Glomerular visceral epithelial cell (primary cell): ENCODE data around the gene ARG1.
"Not testable (repeated sequence)": the region's sequence is repeated elsewhere in the genome, so short reads cannot be mapped to it uniquely, and the experiment has no call there.

Experiments used
- DNase-seq: peaks from one replicate; pipeline ENCODE4 v3.0.0-alpha.2; 2016; ENCODE audit errors: extremely low spot score

Gene ARG1

GRCh38 chr6:131572686-131573415, at the start of gene ARG1:
TSS of gene ARG1 (plus strand) at chr6:131573226. CDS start at chr6:131573283, 57 bp downstream.
- DNase-seq, result no peak

GRCh38 chr6:131523988-131524673, 48.9 kb upstream of the ARG1 start:
- no peak for DNase-seq

GRCh38 chr6:131524695-131525336, 48.2 kb upstream of the ARG1 start:
- DNase-seq, result no peak

GRCh38 chr6:131530936-131531335, 42.1 kb upstream of the ARG1 start:
- not testable (repeated sequence) for DNase-seq

GRCh38 chr6:131531681-131532080, 41.3 kb upstream of the ARG1 start:
- not testable (repeated sequence) for DNase-seq

GRCh38 chr6:131532580-131533039, 40.4 kb upstream of the ARG1 start:
- DNase-seq, result no peak

GRCh38 chr6:131538615-131539014, 34.4 kb upstream of the ARG1 start:
- not testable (repeated sequence) for DNase-seq

- DNase-seq, result no peak
Measured at GRCh38 chr6:131545317-131545716, 27.7 kb upstream of the ARG1 start.

- no peak for DNase-seq
Measured at GRCh38 chr6:131547488-131547887, 25.5 kb upstream of the ARG1 start.

GRCh38 chr6:131548441-131548840, 24.6 kb upstream of the ARG1 start:
- DNase-seq, result no peak

- no peak for DNase-seq
Measured at GRCh38 chr6:131549811-131550210, 23.2 kb upstream of the ARG1 start.

GRCh38 chr6:131551902-131552301, 21.1 kb upstream of the ARG1 start:
- no peak for DNase-seq

- DNase-seq, result no peak
Measured at GRCh38 chr6:131552572-131552971, 20.5 kb upstream of the ARG1 start.

GRCh38 chr6:131555992-131556391, 17.0 kb upstream of the ARG1 start:
- no peak for DNase-seq

- DNase-seq, result no peak
Measured at GRCh38 chr6:131558922-131559321, 14.1 kb upstream of the ARG1 start.

- no peak for DNase-seq
Measured at GRCh38 chr6:131561925-131562707, 10.9 kb upstream of the ARG1 start.

GRCh38 chr6:131565056-131565455, 8.0 kb upstream of the ARG1 start:
- no peak for DNase-seq

GRCh38 chr6:131568726-131569125, 4.3 kb upstream of the ARG1 start:
- DNase-seq, result no peak

- DNase-seq, result no peak
Measured at GRCh38 chr6:131574133-131574532, 1.1 kb downstream of the ARG1 start.

- no peak for DNase-seq
Measured at GRCh38 chr6:131574686-131575085, 1.7 kb downstream of the ARG1 start.

- DNase-seq, result no peak
Measured at GRCh38 chr6:131575834-131576478, 2.9 kb downstream of the ARG1 start.
